RWPE2 (cell line): ENCODE results near the gene KDM3A.
A peak's percentile ranks its signal among the peaks of the same experiment; 100 is the strongest.

ENCODE experiments used
- ATAC-seq: fragments of 200-7000 bp; cut with Tn5 transposase; 3 replicates; pipeline ENCODE4 v1.9.1; 2021; ENCODE audit warnings: low read depth
- DNase-seq: peaks from one replicate; pipeline ENCODE4 v3.0.0-alpha.2; 2020; ENCODE audit warnings: low spot score
- H3K27ac ChIP-seq: fragments of 450-650 bp; 2 replicates; pipeline ENCODE4 v1.5.1; 2017; ENCODE audit warnings: mild to moderate bottlenecking; ENCODE audit not compliant: poor library complexity, severe bottlenecking
- H3K27me3 ChIP-seq: fragments of 250-450 bp; sonication (Bioruptor Pico); 2 replicates; pipeline ENCODE4 v1.5.1; 2021; ENCODE audit warnings: mild to moderate bottlenecking, moderate library complexity; ENCODE audit not compliant: insufficient read depth, poor library complexity, severe bottlenecking
- H3K36me3 ChIP-seq: fragments of 250-450 bp; sonication (Bioruptor Pico); 2 replicates; pipeline ENCODE4 v1.5.1; 2020; ENCODE audit warnings: low read depth, mild to moderate bottlenecking, moderate library complexity
- H3K4me1 ChIP-seq: fragments of 250-450 bp; sonication (Bioruptor Pico); 2 replicates; pipeline ENCODE4 v1.5.1; 2021; ENCODE audit warnings: mild to moderate bottlenecking, moderate library complexity; ENCODE audit not compliant: insufficient read depth, poor library complexity, severe bottlenecking
- H3K4me3 ChIP-seq: fragments of 250-450 bp; sonication (Bioruptor Pico); 2 replicates; pipeline ENCODE4 v1.5.1; 2021; ENCODE audit warnings: mild to moderate bottlenecking, moderate library complexity; ENCODE audit not compliant: severe bottlenecking
- H3K9me3 ChIP-seq: fragments of 250-450 bp; sonication (Bioruptor Pico); 2 replicates; pipeline ENCODE4 v1.5.1; 2021; ENCODE audit warnings: mild to moderate bottlenecking, moderate library complexity; ENCODE audit not compliant: severe bottlenecking
- CTCF ChIP-seq: fragments of 450-650 bp; IDR thresholded peaks from one replicate; pipeline ENCODE4 v1.5.1; 2017; ENCODE audit warnings: mild to moderate bottlenecking, moderate library complexity; ENCODE audit not compliant: poor library complexity, severe bottlenecking

Gene KDM3A

GRCh38 chr2:86412007-86412406 lies 29.2 kb upstream of the KDM3A start:
- Histone ChIP-seq H3K4me1 (no peaks in the 10 kb centered on the region), H3K27me3 (no peaks in the 10 kb centered on the region), H3K27ac (no peak overlapping the region), H3K36me3 (no peaks in the 10 kb centered on the region), H3K9me3 (no peaks in the 10 kb centered on the region), H3K4me3 (no peak overlapping the region)
- ATAC-seq, result no peak
- TF ChIP-seq CTCF, result no peak
- DNase-seq, result no peak

GRCh38 chr2:86413296-86414094 lies 27.7 kb upstream of the KDM3A start:
- Histone ChIP-seq H3K9me3 (no peaks in the 10 kb centered on the region), H3K4me1 (no peaks in the 10 kb centered on the region), H3K27me3 (no peaks in the 10 kb centered on the region), H3K27ac (no peak overlapping the region), H3K36me3 (no peaks in the 10 kb centered on the region), H3K4me3 (no peak overlapping the region)
- TF ChIP-seq CTCF, result no peak
- ATAC-seq, result no peak
- DNase-seq, result no peak

- ATAC-seq, result 0 out of 3 replicates have a peak, but pooled peaks have one; percentile 31
- no peak for TF ChIP-seq CTCF
- Histone ChIP-seq H3K9me3 (no peaks in the 10 kb centered on the region), H3K4me1 (no peaks in the 10 kb centered on the region), H3K27me3 (no peaks in the 10 kb centered on the region), H3K27ac (no peak overlapping the region), H3K4me3 (no peak overlapping the region), H3K36me3 (no peaks in the 10 kb centered on the region)
- DNase-seq, result no peak
Observed at GRCh38 chr2:86414996-86415395, 26.2 kb upstream of the KDM3A start.

GRCh38 chr2:86416146-86416545 lies 25.0 kb upstream of the KDM3A start:
- no peaks in the 10 kb centered on the region for H3K27me3 ChIP-seq
- H3K4me3 ChIP-seq, result no peak overlapping the region
- no peak for TF ChIP-seq CTCF
- H3K36me3 ChIP-seq, result no peaks in the 10 kb centered on the region
- no peaks in the 10 kb centered on the region for H3K4me1 ChIP-seq
- no peak for DNase-seq
- no peak overlapping the region for H3K27ac ChIP-seq
- ATAC-seq, result no peak
- no peaks in the 10 kb centered on the region for H3K9me3 ChIP-seq

- H3K27me3 ChIP-seq, result peaks cover 5% of the 10 kb centered on the region
- no peaks in the 10 kb centered on the region for H3K4me1 ChIP-seq
- peak; percentile 97 for ATAC-seq
- no peak for TF ChIP-seq CTCF
- H3K9me3 ChIP-seq, result no peaks in the 10 kb centered on the region
- no peaks in the 10 kb centered on the region for H3K36me3 ChIP-seq
- H3K4me3 ChIP-seq, result no peak overlapping the region
- no peak overlapping the region for H3K27ac ChIP-seq
- DNase-seq, result no peak
Observed at GRCh38 chr2:86417961-86418360, 23.2 kb upstream of the KDM3A start.
